Liver (tissue), 9 donors: Measurements from ENCODE around the gene IL12RB2. TPM values are rescaled to one million over a fixed set of nuclear protein-coding genes. Genes with fewer than 3 reads are reported as not detected.
"Not testable (repeated sequence)": the region's sequence is repeated elsewhere in the genome, so short reads cannot be mapped to it uniquely, and the experiment has no call there.

Experiments used
- DNase-seq: peaks from one replicate; pipeline ENCODE4 v3.0.0-alpha.2; 2017; ENCODE audit warnings: low spot score
- H3K27ac ChIP-seq, 2 donors: one replicate each; pipeline ENCODE4 v1.7.0; 2013; ENCODE audit warnings: inconsistent platforms in 2 of 2, low read length in 2 of 2, control low read depth in 1 of 2, low read depth in 1 of 2, mild to moderate bottlenecking in 1 of 2
- H3K27me3 ChIP-seq, 4 donors: one replicate each; pipeline versions ENCODE4 v1.6.1 to v1.7.0; 2013; ENCODE audit warnings: low read length in 3 of 4, inconsistent platforms in 1 of 4, mild to moderate bottlenecking in 1 of 4, moderate library complexity in 1 of 4; ENCODE audit not compliant: control insufficient read depth in 4 of 4, insufficient read depth in 4 of 4
- H3K36me3 ChIP-seq, 4 donors: one replicate each; pipeline versions ENCODE4 v1.6.1 to v1.7.0; 2013; ENCODE audit warnings: low read length in 3 of 4, mild to moderate bottlenecking in 3 of 4, low read depth in 1 of 4, moderate library complexity in 1 of 4; ENCODE audit not compliant: control insufficient read depth in 4 of 4, insufficient read depth in 3 of 4
- H3K4me1 ChIP-seq, 4 donors: one replicate each; pipeline versions ENCODE4 v1.6.1 to v1.7.0; 2013; ENCODE audit warnings: low read length in 3 of 4, mild to moderate bottlenecking in 3 of 4, moderate library complexity in 1 of 4; ENCODE audit not compliant: control insufficient read depth in 4 of 4, insufficient read depth in 4 of 4
- H3K4me3 ChIP-seq, 3 donors: one replicate each; pipeline versions ENCODE4 v1.6.1 to v1.7.0; 2013; ENCODE audit warnings: low read length in 3 of 3, control low read depth in 1 of 3, low read depth in 1 of 3, mild to moderate bottlenecking in 1 of 3
- H3K9ac ChIP-seq, 2 donors: one replicate each; pipeline ENCODE4 v1.7.0; 2013; ENCODE audit warnings: low read length in 2 of 2, mild to moderate bottlenecking in 2 of 2, moderate library complexity in 2 of 2, control low read depth in 1 of 2, low read depth in 1 of 2
- H3K9me3 ChIP-seq, 4 donors: one replicate each; pipeline versions ENCODE4 v1.6.1 to v1.7.0; 2013; ENCODE audit warnings: low read length in 3 of 4; ENCODE audit not compliant: control insufficient read depth in 4 of 4
- EGR1 ChIP-seq, 2 donors: IDR thresholded peaks; 2 replicates each; pipeline ENCODE4 v1.6.1; 2016 to 2018; ENCODE audit warnings: antibody characterized with exemption in 2 of 2, low read depth in 2 of 2
- FOXA1 ChIP-seq: IDR thresholded peaks from 2 replicates; pipeline ENCODE4 v1.6.1; 2016; ENCODE audit warnings: antibody characterized with exemption
- FOXA2 ChIP-seq: IDR thresholded peaks from 2 replicates; pipeline ENCODE4 v1.6.1; 2016; ENCODE audit warnings: antibody characterized with exemption
- GABPA ChIP-seq, 2 donors: IDR thresholded peaks in 1 of 2; conservative IDR thresholded peaks in 1 of 2; 2 replicates each; pipeline ENCODE4 v1.6.1; 2016; ENCODE audit warnings: antibody characterized with exemption in 2 of 2, mild to moderate bottlenecking in 1 of 2, moderate library complexity in 1 of 2
- HNF4A ChIP-seq, 2 donors: conservative IDR thresholded peaks; 2 replicates each; pipeline ENCODE4 v1.6.1; 2016; ENCODE audit warnings: antibody characterized with exemption in 2 of 2, mild to moderate bottlenecking in 2 of 2
- JUND ChIP-seq, 2 donors: IDR thresholded peaks; 2 replicates each; pipeline ENCODE4 v1.6.1; 2016; ENCODE audit warnings: antibody characterized with exemption in 2 of 2
- NR2F2 ChIP-seq: IDR thresholded peaks from 2 replicates; pipeline ENCODE4 v1.6.1; 2016; ENCODE audit warnings: antibody characterized with exemption
- RAD21 ChIP-seq, 2 donors: IDR thresholded peaks; 2 replicates each; pipeline ENCODE4 v1.6.1; 2016; ENCODE audit warnings: antibody characterized with exemption in 2 of 2, mild to moderate bottlenecking in 2 of 2
- RXRA ChIP-seq, 2 donors: IDR thresholded peaks; 2 replicates each; pipeline ENCODE4 v1.6.1; 2017 to 2018; ENCODE audit warnings: antibody characterized with exemption in 2 of 2, mild to moderate bottlenecking in 1 of 2
- SP1 ChIP-seq: IDR thresholded peaks from 2 replicates; pipeline ENCODE4 v1.6.1; 2018; ENCODE audit warnings: antibody characterized with exemption, mild to moderate bottlenecking
- TAF1 ChIP-seq: conservative IDR thresholded peaks from 2 replicates; pipeline ENCODE4 v1.6.1; 2016; ENCODE audit warnings: antibody characterized with exemption, mild to moderate bottlenecking
- WGBS: extraction: QIAGEN DNeasy Blood & Tissue Kit; methylation state at CpG from one replicate; pipeline ENCODE4 v1.1.7; 2013; 5-methylcytosine and 5-hydroxymethylcytosine counted together
- polyA plus RNA-seq, 2 donors: library from polyadenylated mRNA; stranded (reverse) in 1 of 2; unstranded in 1 of 2; fragments of 200-250 nt in 1 of 2; fragments of >200 nt in 1 of 2; fragmentation: Nextera tagmentation in 1 of 2; extraction: Ambion mirVana in 1 of 2; gene quantifications; one replicate each; pipeline versions ENCODE4 v1.2.1 to v1.2.3, GENCODE V29; 2013 to 2015
- total RNA-seq, 2 donors: library from RNA; depleted of rRNA; stranded (reverse); fragments of >200 nt; gene quantifications; one replicate each; pipeline ENCODE4 v1.2.3, GENCODE V29; 2014
- TF ChIP-seq, protein P1 (sequence below): fragments of 150-350 bp; IDR thresholded peaks from 2 replicates; pipeline ENCODE4 v1.5.1; 2017; ENCODE audit warnings: improper control_type of control experiment, low read depth, low read length; ENCODE audit not compliant: missing input control
- TF ChIP-seq, protein P2 (sequence below): IDR thresholded peaks from 2 replicates; pipeline ENCODE4 v1.6.1; 2016; ENCODE audit warnings: antibody characterized with exemption, mild to moderate bottlenecking
- TF ChIP-seq, protein P3 (sequence below): IDR thresholded peaks from 2 replicates; pipeline ENCODE4 v1.6.1; 2016; ENCODE audit warnings: antibody characterized with exemption
- TF ChIP-seq, protein P4 (sequence below): IDR thresholded peaks from 2 replicates; pipeline ENCODE4 v1.6.1; 2016; ENCODE audit warnings: antibody characterized with exemption
- donor health status: healthy.
- donor health status: healthy.
- donor health status: healthy.
- donor health status: healthy.
- donor health status: healthy.

The IL12RB2 gene
- total and polyA plus RNA-seq, 4 donors = 0.06 to 1.3 (median 0.58) TPM

DNA sequence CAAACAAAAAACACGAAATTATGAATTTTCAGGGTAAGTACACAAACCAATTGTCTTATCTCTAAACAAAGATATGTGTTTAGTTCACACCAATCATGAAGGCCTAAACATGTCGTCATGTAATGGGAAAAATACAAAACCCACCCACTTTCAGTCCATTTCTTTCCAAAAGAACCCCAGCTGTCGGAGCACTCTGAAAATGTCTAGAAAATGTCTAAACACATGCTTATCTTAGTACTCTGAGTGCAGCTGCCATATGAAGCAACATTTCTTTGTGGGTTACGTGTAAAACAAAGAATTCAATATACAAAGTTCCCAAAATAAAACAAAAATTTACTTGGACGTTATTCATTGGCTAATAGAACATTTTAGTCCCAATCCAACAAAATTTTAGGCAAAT is 99.8 kb downstream of the IL12RB2 start (continued):
- TF ChIP-seq, protein P1, sequence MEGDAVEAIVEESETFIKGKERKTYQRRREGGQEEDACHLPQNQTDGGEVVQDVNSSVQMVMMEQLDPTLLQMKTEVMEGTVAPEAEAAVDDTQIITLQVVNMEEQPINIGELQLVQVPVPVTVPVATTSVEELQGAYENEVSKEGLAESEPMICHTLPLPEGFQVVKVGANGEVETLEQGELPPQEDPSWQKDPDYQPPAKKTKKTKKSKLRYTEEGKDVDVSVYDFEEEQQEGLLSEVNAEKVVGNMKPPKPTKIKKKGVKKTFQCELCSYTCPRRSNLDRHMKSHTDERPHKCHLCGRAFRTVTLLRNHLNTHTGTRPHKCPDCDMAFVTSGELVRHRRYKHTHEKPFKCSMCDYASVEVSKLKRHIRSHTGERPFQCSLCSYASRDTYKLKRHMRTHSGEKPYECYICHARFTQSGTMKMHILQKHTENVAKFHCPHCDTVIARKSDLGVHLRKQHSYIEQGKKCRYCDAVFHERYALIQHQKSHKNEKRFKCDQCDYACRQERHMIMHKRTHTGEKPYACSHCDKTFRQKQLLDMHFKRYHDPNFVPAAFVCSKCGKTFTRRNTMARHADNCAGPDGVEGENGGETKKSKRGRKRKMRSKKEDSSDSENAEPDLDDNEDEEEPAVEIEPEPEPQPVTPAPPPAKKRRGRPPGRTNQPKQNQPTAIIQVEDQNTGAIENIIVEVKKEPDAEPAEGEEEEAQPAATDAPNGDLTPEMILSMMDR = no peak
- TF ChIP-seq TAF1 = no peak

DNA sequence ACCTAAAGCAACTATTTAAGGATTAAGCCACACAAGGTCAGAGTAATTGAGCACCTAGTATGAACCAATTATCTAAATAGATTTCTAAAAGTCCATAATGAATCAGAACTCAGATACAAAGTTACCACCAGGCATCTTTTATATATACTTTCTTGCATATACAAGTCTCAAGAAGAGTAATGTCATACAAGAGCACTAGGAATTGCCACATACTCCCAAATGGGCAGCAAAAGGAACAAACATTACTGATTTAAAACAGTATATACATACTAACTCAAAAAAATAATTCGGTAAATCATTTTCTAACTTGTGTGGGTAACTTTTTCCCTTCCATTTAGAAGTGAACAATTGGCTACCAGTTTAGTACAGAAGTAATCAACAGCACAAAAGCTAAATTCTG is 100.5 kb downstream of the IL12RB2 start:
- Histone ChIP-seq H3K27me3 (no peaks in the 10 kb centered on the region), H3K27ac (no peak overlapping the region), H3K9me3 (no peaks in the 10 kb centered on the region), H3K9ac (no peak overlapping the region), H3K36me3 (peaks cover 2 to 26% (median 10%) of the 10 kb centered on the region in 4 donors), H3K4me3 (no peak overlapping the region), H3K4me1 (no peaks in the 10 kb centered on the region)
- TF ChIP-seq, protein P2, sequence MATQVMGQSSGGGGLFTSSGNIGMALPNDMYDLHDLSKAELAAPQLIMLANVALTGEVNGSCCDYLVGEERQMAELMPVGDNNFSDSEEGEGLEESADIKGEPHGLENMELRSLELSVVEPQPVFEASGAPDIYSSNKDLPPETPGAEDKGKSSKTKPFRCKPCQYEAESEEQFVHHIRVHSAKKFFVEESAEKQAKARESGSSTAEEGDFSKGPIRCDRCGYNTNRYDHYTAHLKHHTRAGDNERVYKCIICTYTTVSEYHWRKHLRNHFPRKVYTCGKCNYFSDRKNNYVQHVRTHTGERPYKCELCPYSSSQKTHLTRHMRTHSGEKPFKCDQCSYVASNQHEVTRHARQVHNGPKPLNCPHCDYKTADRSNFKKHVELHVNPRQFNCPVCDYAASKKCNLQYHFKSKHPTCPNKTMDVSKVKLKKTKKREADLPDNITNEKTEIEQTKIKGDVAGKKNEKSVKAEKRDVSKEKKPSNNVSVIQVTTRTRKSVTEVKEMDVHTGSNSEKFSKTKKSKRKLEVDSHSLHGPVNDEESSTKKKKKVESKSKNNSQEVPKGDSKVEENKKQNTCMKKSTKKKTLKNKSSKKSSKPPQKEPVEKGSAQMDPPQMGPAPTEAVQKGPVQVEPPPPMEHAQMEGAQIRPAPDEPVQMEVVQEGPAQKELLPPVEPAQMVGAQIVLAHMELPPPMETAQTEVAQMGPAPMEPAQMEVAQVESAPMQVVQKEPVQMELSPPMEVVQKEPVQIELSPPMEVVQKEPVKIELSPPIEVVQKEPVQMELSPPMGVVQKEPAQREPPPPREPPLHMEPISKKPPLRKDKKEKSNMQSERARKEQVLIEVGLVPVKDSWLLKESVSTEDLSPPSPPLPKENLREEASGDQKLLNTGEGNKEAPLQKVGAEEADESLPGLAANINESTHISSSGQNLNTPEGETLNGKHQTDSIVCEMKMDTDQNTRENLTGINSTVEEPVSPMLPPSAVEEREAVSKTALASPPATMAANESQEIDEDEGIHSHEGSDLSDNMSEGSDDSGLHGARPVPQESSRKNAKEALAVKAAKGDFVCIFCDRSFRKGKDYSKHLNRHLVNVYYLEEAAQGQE = no peak
- TF ChIP-seq EGR1 (IDR thresholded peaks at IDR 0.05; ENCODE audit: low read depth in 2 of 2) = no peak
- no peak for TF ChIP-seq SP1
- no peak for TF ChIP-seq TAF1
- no peak for TF ChIP-seq NR2F2
- TF ChIP-seq, protein P3, sequence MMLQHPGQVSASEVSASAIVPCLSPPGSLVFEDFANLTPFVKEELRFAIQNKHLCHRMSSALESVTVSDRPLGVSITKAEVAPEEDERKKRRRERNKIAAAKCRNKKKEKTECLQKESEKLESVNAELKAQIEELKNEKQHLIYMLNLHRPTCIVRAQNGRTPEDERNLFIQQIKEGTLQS = no peak
- no peak for TF ChIP-seq RXRA (IDR thresholded peaks at IDR 0.05)
- no peak for TF ChIP-seq HNF4A (conservative IDR thresholded peaks at IDR 0.05)
- no peak for TF ChIP-seq RAD21 (IDR thresholded peaks at IDR 0.05)
- no peak for DNase-seq
- 99% methylated on average over 1 of the region's 1 CpG for WGBS

DNA sequence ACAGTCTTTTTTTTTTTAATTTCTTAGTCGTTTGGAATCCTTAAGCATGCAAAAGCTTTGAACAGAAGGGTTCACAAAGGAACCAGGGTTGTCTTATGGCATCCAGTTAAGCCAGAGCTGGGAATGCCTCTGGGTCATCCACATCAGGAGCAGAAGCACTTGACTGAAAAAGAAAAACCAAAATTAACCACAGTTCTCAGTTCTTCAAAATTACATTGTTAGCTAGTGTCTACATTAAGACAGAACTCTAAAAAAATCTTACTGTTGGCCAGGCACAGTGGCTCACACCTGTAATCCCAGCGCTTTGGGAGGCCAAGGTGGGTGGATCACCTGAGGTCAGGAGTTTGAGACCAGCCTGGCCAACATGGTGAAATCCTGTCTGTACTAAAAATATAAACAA is 105.4 kb downstream of the IL12RB2 start:
- peaks cover 14 to 60% (median 45%) of the 10 kb centered on the region in 4 donors for H3K36me3 ChIP-seq
- DNase-seq, H3K27ac ChIP-seq, H3K9ac ChIP-seq, H3K4me1 ChIP-seq, H3K9me3 ChIP-seq, H3K4me3 ChIP-seq, H3K27me3 ChIP-seq: not testable (repeated sequence)
- WGBS = 86% methylated on average over 2 of the region's 2 CpGs

DNA sequence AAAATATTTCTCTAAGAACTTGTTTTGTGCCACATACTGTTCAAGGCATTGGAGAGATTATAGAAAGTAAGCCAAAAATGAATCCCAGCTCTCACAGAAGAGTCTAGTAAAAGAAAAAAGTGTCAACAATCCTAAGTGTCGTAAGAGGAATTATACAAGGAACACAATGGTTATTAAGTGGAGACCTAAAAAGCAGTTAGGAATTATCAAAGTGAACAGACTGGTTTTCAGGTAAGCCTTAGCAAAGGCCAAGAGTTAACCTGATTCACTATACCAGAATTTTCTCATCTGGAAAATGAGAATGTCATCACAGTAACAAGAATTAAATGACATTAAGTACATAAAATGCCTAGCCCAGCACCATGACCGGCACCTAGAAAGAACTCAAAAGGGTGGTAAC is 106.9 kb downstream of the IL12RB2 start:
- Histone ChIP-seq H3K27ac (no peak overlapping the region), H3K9me3 (no peaks in the 10 kb centered on the region), H3K4me1 (peaks cover 0 to 6% (median 2%) of the 10 kb centered on the region in 4 donors), H3K4me3 (no peak overlapping the region), H3K9ac (no peak overlapping the region), H3K27me3 (no peaks in the 10 kb centered on the region), H3K36me3 (peaks cover 14 to 70% (median 53%) of the 10 kb centered on the region in 4 donors)
- DNase-seq = no peak
- 98% methylated on average over 2 of the region's 2 CpGs for WGBS
- TF ChIP-seq FOXA2 (no peak), EGR1 (IDR thresholded peaks at IDR 0.05; ENCODE audit: low read depth in 2 of 2) (no peak), RXRA (IDR thresholded peaks at IDR 0.05) (no peak), SP1 (no peak), JUND (IDR thresholded peaks at IDR 0.05) (no peak), NR2F2 (no peak), RAD21 (IDR thresholded peaks at IDR 0.05) (no peak), GABPA (IDR thresholded peaks at IDR 0.05 in 1 of 2, conservative IDR thresholded peaks at IDR 0.05 in 1 of 2) (no peak), FOXA1 (no peak)
- TF ChIP-seq, protein P3 = no peak
- TF ChIP-seq, protein P4, sequence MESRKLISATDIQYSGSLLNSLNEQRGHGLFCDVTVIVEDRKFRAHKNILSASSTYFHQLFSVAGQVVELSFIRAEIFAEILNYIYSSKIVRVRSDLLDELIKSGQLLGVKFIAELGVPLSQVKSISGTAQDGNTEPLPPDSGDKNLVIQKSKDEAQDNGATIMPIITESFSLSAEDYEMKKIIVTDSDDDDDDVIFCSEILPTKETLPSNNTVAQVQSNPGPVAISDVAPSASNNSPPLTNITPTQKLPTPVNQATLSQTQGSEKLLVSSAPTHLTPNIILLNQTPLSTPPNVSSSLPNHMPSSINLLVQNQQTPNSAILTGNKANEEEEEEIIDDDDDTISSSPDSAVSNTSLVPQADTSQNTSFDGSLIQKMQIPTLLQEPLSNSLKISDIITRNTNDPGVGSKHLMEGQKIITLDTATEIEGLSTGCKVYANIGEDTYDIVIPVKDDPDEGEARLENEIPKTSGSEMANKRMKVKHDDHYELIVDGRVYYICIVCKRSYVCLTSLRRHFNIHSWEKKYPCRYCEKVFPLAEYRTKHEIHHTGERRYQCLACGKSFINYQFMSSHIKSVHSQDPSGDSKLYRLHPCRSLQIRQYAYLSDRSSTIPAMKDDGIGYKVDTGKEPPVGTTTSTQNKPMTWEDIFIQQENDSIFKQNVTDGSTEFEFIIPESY = no peak
- TF ChIP-seq, protein P1 = no peak
